ENCODE results near the gene LRRTM4. TPM values are rescaled to one million over a fixed set of nuclear protein-coding genes. Genes with fewer than 3 reads are reported as not detected.
"Not testable (repeated sequence)": the region's sequence is repeated elsewhere in the genome, so short reads cannot be mapped to it uniquely, and the experiment has no call there.

Gene LRRTM4
- total RNA-seq, 4 donors from 2014 or later: not detected

DNA sequence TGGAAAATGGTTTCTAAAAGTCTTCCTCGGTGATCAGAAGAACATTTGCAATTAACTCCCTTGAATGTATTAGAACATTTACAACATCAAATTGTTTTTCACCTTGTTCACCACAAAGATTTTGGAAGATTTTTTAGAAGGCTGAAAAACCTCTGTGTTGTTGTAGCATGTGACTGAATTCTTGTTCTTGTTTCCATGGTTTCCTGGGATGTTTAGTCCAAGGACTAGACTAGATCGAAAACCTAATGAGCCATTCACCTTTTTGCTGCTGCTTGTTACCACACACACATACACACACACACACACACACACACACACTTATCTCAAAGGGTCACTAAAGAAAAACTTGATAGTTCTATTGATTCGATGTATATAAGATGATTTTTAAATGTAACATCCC is 380.0 kb downstream of the LRRTM4 start:
- DNase-seq: no peak
- no peak overlapping the region for H3K27ac ChIP-seq
- no peaks in the 10 kb centered on the region for H3K9me3 ChIP-seq
- H3K27me3 ChIP-seq: no peaks in the 10 kb centered on the region
- TF ChIP-seq POLR2A (IDR thresholded peaks at IDR 0.05): no peak
- TF ChIP-seq, protein P1, sequence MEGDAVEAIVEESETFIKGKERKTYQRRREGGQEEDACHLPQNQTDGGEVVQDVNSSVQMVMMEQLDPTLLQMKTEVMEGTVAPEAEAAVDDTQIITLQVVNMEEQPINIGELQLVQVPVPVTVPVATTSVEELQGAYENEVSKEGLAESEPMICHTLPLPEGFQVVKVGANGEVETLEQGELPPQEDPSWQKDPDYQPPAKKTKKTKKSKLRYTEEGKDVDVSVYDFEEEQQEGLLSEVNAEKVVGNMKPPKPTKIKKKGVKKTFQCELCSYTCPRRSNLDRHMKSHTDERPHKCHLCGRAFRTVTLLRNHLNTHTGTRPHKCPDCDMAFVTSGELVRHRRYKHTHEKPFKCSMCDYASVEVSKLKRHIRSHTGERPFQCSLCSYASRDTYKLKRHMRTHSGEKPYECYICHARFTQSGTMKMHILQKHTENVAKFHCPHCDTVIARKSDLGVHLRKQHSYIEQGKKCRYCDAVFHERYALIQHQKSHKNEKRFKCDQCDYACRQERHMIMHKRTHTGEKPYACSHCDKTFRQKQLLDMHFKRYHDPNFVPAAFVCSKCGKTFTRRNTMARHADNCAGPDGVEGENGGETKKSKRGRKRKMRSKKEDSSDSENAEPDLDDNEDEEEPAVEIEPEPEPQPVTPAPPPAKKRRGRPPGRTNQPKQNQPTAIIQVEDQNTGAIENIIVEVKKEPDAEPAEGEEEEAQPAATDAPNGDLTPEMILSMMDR (IDR thresholded peaks at IDR 0.05): no peak
- H3K36me3 ChIP-seq: no peaks in the 10 kb centered on the region
- WGBS, 2 donors: 84 to 87% methylated on average over 3 of the region's 3 CpGs
- H3K4me3 ChIP-seq: no peak overlapping the region
- no peaks in the 10 kb centered on the region for H3K4me1 ChIP-seq
- intact Hi-C loops (cut with DNase I): no loop called here

DNA sequence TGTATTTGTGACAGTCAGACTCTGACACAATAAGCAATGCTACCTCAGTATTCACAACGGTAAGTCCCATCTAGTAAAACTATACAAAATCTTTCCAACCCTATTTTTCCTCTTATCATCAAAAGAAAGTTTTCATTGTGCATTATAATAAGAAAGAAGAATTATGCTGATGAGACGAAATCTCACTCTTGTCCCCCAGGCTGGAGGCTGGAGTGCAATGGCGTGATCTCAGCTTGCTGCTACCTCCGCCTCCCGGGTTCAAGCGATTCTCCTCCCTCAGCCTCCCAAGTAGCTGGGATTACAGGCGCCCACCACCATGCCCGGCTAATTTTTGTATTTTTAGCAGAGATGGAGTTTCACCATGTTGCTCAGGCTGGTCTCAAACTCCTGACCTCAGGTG is 393.7 kb downstream of the LRRTM4 start:
- intact Hi-C loops (cut with DNase I): not testable (repeated sequence)

DNA sequence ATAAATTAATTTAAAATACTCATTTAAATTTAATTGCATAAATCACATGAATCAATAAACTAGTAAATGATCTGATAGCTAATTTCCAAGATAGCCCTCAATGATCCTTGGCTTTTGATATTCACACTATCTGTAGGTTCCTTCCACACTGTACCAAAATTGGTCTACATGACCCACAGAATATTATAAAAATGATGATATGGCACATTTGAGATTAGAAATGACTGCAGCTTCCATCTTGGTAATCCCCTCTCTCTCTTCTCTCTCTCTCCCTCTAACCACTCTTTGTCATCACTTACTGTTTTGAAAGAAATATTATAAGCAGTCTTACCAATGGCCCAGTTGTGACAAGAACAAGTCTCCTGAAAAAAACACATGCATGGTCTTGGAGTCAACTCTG is 394.8 kb downstream of the LRRTM4 start:
- H3K9me3 ChIP-seq: no peaks in the 10 kb centered on the region
- no peak for DNase-seq
- intact Hi-C loops (cut with DNase I): no loop called here
- TF ChIP-seq, protein P1 (IDR thresholded peaks at IDR 0.05): no peak
- no peak for TF ChIP-seq POLR2A (IDR thresholded peaks at IDR 0.05)
- no peaks in the 10 kb centered on the region for H3K27me3 ChIP-seq
- no peak overlapping the region for H3K4me3 ChIP-seq
- H3K36me3 ChIP-seq: no peaks in the 10 kb centered on the region
- H3K4me1 ChIP-seq: no peaks in the 10 kb centered on the region
- no peak overlapping the region for H3K27ac ChIP-seq

More for the DNA sequence above, 393.7 kb downstream of the LRRTM4 start:
- not testable (repeated sequence) for H3K4me3 ChIP-seq, H3K27ac ChIP-seq, H3K9me3 ChIP-seq, H3K4me1 ChIP-seq, H3K27me3 ChIP-seq, DNase-seq, H3K36me3 ChIP-seq
- 91 to 93% methylated on average over 8 of the region's 8 CpGs for WGBS, 2 donors

DNA sequence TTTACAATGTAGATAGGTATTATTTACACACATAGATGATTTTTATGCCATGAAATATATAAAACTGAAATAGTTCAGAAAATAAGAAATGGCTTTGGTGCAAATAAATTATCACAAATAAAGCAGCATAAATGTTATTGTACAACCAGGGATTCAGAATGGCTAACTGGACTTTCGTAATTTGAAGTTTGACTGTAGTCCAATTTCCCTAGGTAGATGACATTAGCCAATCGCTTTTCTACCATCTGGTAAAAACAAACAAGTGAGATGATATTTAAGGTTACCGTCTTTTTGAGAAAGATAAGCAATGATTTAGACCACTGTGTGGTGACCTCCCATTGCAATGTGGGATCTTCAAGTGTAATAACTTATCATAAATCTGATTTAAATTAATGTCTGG is 400.7 kb downstream of the LRRTM4 start:
- intact Hi-C loops (cut with DNase I): no loop called here
- no peak for DNase-seq
- H3K4me3 ChIP-seq: no peak overlapping the region
- no peaks in the 10 kb centered on the region for H3K4me1 ChIP-seq
- no peak overlapping the region for H3K27ac ChIP-seq
- no peaks in the 10 kb centered on the region for H3K27me3 ChIP-seq
- WGBS, 2 donors: 74 to 75% methylated on average over 3 of the region's 3 CpGs
- no peak for TF ChIP-seq POLR2A (IDR thresholded peaks at IDR 0.05)
- TF ChIP-seq, protein P1 (IDR thresholded peaks at IDR 0.05): no peak
- no peaks in the 10 kb centered on the region for H3K36me3 ChIP-seq
- H3K9me3 ChIP-seq: no peaks in the 10 kb centered on the region

DNA sequence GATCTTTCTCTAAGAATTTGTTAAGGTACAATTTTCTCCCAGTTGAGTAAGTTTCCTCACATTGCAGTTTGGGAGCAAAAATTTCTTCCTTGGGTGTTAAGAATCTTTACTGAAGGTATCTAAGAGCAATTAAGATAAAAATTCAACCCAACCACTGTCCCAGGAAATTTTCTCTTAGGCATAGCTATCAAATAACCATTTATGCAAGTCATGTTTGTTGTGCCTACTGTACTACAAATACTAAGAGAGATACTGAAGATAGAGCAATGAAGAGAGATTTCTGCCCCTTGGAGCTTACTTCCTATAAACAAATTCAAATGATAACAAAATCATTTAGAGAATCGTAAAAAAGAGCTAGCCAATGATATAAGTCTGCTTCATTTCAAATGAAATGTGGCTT is 402.8 kb downstream of the LRRTM4 start:
- intact Hi-C loops (cut with DNase I): no loop called here
- TF ChIP-seq, protein P1 (IDR thresholded peaks at IDR 0.05): no peak
- no peak for TF ChIP-seq POLR2A (IDR thresholded peaks at IDR 0.05)

DNA sequence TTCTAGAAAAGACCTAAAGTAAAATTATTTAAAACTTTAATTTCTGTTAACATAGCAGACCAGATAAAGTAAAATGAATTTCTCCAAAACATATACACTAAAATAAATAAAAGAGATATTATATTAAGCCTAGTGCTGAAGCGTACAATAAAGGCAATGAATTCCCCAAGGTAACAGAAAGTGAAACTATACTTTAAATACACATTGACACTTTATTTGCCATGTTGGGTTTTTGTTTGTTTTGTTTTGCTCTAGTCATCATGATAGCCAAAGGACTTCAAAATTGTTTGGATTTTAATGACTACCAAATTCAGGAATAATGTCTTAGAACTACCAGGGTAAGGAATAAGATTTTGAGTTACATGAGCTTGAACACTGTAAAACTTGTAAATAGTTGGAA is 413.3 kb downstream of the LRRTM4 start:
- WGBS, 2 donors: 60 to 71% methylated on average over 1 of the region's 1 CpG
- Histone ChIP-seq H3K4me3 (no peak overlapping the region), H3K9me3 (no peaks in the 10 kb centered on the region), H3K36me3 (no peaks in the 10 kb centered on the region), H3K27me3 (no peaks in the 10 kb centered on the region), H3K4me1 (no peaks in the 10 kb centered on the region), H3K27ac (no peak overlapping the region)
- no peak for DNase-seq
- TF ChIP-seq POLR2A (IDR thresholded peaks at IDR 0.05): no peak
- TF ChIP-seq, protein P1 (IDR thresholded peaks at IDR 0.05): no peak
- intact Hi-C loops (cut with DNase I): no loop called here

More for the DNA sequence above, 402.8 kb downstream of the LRRTM4 start:
- Histone ChIP-seq H3K4me3 (no peak overlapping the region), H3K4me1 (no peaks in the 10 kb centered on the region), H3K27me3 (no peaks in the 10 kb centered on the region), H3K36me3 (no peaks in the 10 kb centered on the region), H3K27ac (no peak overlapping the region), H3K9me3 (no peaks in the 10 kb centered on the region)
- DNase-seq: no peak
- WGBS, 2 donors: 72 to 90% methylated on average over 1 of the region's 1 CpG

All from esophagus squamous epithelium (tissue), 5 donors.